Measurements from ENCODE around the gene EPHA2.
"Not testable (repeated sequence)": the region's sequence is repeated elsewhere in the genome, so short reads cannot be mapped to it uniquely, and the experiment has no call there.

EPHA2 gene

DNA sequence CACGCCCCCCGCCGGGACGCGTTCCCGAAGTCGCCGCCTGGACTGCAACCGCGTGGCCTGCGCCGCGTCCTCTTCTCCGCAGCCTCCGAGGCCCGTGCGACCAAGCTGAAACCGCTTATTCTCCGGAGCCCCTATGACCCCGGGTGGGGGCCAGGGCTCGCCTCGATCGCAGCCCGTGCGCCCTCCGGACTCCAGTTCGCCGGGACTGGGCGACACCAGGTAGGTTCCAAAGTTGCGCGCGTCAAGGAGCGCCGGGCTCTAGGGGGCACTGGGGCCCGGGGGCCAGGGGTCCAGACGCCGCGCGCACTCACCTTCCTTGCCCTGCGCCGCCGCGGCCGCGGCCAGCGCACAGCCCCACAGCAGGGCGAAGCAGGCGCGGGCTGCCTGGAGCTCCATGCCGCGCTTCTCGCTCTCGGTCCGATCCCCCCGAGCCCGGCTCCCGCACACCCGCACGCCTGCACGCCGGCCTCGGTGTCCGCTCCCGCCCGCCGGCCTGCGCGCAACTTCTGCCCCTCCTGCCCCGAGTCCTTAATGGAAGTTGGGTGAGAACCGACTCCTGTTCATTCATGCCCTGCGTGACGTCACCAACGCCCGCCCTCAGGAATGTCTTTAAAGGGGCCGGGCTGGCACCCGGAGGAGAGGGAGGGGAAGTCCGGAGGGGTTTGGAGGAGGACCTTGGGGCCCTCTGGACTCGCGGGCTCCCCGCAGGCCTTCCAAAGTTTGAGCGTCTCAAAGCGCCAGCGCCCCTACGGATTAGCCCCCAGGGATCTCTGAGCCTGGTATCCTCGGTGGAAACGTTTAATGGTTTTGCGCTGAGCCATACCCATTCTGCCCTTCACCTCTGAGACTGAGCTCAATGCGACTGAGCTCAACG is at the start of gene EPHA2:
Gene EPHA2, minus strand, starts transcription at position 533 of the 874 bp plus-strand sequence. Its CDS starts 137 bp downstream, at position 396.
- DNase-seq, result no peak

DNA sequence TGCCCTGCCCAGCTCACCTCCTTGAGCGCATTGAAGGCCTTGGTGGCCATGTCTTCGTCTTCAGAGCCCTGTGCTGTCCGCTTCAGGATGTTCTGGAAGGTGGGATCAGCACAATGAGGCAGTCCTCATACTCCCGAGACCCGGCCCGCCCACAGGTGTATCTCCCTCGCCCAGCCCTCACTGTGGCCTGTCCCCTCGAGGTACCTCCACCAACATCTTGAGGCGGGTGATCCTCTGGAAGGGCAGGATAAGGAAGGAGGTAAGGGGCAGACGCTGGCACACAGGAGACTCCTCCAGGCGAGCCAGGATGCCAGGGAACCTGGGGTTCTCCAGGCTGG is 49.4 kb upstream of the EPHA2 start:
- no peak for DNase-seq

DNA sequence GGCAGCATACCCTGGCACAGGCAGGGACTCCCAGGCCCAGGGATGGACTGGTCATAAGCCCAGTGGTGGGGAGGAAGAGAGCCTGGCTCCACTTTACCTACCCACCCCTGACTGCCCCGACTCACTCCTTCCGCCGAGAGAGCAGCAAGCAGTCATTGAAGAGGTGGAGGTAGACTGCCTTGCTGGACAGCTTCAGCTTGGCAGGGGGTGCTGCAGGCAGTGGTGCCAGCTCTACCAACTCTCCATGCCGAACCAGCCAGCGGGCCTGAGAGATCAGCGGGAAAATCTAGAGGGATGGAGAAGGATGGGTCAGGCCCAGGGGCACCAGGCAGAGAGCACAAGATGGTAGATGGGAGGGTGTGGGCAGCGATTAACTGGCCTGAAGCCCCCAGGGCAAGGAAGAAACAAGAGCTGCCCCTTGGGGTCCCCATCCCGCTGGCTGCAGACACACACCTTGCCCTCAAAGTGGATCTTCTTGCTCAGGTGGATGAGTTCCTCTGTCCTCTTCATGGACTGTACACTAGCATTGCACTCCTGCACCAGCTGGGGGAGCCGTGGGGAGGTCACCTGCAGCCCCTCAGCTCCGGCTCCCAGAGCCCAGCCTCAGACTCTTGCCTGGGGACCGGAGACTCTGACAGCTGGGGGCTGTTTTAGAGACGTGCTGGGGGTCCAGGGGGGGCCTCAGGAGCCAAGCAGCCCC is 48.9 kb upstream of the EPHA2 start:
- peak; percentile 34 for DNase-seq

DNA sequence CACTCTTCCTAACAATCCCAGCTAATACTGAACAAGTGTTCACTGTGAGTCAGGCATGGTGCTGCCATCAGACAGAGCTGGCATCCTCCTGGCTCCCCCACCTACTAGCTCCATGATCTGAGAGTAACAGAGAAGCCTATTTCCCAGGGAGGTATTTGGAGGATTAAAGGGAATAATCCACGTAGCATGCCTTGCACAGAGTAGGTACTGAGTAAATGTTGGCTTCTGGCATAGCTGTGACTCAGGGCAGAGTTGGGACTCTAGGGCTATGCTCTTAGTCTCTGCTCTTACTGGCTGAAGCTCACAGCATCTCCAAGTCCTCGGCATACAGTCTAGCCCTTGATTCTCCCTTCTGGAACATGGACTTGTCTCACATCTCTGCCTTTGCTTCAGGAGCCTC is 48.3 kb upstream of the EPHA2 start:
- DNase-seq, result no peak

DNA sequence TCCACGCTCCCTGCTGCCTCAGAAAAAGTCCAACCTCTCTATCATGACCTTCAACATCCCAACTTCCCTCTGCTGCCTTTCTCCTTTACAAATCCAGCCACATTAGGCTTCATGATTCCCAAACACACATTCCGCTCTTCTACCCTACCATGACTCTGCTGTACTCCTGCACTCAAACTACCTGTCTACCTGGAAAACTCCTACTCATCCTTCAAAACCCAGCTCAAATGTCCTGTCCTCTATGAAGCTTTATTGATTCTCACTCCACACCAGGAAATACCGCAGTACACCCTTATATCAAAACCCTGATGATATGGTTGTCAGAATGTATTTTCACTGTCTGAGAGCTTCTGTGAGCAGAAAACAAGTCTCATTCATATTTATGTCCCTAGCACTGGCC is 47.7 kb upstream of the EPHA2 start:
- no peak for DNase-seq

DNA sequence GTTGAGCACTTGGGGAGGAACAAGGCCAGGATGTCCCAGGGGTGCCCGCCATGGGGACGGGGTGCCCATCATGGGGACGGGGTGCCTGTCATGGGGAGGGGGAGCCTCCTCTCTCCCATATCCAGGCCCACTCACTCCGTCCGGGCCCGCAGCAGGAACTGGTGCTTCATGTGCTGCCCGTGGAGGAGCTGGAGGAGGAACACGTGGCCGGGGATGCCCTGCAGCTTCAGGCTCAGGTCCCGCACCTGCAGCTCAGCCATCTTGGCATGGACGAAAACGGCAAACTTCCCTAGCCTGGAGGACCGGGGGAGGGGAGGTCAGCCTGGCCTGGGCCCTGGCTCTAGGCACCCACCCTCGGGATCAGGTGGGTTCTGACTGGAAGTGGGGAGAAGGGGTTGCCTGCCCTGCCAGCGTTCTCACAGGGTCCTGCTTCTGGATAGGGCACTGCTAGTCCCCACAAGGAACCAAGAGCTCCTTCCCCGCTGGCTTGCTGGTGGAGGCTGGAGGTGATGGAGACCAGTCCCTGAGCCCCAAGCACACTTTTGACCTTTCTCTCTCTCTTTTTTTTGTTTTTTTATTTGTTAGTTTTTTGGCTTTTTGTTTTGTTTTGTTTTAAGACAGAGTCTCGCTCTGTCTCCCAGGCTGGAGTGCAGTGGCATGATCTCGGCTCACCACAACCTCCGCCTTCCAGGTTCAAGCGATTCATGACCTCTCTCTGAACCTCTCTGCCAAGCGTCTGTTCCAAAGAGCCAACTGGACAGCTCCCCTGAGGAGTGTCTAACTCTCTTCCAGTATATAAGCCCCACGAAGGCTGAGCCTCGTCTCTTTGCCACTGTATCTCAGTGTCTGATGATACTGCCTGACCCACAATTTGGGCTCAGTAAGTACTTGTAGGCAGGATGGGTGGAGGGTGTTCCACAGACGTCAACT is 46.7 kb upstream of the EPHA2 start:
- no peak for DNase-seq

DNA sequence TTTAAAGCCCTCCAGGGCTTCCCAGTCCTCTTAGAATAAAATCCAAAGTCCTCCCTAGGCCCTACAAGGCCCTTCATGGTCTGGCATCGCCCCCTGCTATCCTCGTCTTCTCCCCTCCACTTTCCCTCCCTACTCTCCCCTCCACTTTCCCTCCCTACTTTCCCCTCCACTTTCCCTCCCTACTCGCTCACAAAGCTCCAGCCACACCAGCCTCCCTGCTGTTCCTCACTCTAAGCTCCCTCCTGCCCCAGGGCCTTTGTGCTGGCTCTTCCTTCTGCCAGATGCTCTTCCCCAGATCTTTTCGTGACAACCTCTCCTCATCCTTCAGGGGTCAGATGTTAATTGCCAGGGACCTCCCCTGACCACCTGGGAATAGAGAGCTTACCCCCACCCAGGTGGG is 43.8 kb upstream of the EPHA2 start:
- no peak for DNase-seq

DNA sequence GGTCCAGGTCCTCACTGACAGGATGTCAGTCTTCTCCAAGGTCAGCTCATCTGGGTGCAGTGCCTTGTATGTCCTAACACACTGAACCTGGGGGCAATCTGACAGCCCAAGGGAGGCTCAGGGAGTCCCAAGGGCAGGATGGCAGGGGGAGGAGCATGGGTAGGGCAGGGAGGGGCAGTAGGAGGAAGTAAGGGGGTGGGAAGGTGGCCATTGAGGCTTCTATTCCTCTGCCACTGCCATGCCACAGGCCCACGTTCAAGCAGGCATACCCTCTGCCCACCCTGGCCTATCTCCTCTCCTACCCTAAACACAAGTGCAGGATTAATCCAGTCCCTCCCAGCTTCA is 43.3 kb upstream of the EPHA2 start:
- DNase-seq, result no peak

DNA sequence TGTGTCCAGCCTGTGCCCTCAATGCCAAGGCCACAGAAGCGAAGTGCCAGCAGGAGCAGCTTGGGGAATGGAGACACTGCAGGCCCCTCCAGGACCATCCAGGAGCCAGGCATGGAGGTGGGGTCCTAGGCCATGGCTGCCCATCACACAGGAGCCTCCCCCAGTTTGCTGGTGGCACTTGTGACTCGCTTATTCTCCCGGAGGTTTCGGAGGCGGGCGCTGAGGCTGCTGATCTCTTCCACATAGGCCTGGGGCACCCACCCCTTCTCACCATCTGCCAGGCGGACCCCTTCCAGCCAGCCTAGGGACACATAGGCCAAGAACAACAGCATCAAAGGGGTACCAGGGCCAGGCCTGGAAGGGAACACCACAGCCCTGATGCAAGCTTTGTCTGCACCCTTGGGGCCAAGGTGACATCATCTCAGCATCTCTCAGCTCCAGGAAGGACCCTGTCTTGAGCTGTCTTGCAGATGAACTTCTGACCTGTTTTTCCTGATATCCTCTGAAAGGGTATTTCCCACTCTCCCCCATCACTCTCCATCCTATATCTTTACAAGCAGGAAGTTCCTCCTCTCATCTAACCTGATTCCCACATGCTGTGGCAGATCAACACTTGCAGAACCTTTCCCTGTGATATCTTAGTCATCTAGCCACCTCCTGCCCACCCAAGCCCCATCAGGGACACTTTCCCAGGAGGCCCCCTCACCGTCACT is 42.7 kb upstream of the EPHA2 start:
- no peak for DNase-seq

DNA sequence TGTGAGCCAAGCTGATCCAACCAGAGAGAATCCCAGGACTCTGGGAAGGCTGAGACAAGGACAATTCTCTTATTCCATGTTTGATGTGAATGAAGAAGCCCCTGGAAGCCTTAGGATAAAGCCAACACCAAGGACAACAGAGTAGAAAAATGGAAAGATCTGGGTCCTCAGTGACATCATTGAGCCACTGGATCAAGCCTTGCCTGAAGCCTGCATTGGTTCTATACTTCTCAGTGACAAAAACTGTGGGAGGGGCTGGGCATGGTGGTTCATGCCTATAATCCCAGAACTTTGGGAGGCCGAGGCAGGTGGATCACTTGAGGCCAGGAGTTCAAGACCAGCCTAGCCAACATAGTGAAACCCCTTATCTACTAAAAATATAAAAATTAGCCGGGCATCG is 41.0 kb upstream of the EPHA2 start:
- DNase-seq, result no peak

DNA sequence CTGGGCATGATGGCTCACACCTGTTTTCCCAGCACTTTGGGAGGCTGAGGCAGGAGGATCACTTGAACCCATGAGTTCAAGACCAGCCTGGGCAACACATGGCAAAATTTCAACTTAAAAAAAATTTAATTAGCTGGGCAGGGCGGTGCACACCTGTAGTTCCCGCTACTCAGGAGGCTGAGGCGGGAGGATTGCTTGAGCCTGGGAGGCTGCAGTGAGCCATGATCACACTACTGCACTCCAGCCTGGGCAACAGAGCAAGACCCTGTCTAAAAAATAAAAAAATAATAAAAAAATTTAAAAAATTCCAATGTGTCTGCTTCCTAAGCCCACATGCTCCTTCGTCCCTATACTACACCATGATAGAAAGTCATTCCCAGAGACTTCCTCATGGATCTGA is 40.3 kb upstream of the EPHA2 start:
- not testable (repeated sequence) for DNase-seq

DNA sequence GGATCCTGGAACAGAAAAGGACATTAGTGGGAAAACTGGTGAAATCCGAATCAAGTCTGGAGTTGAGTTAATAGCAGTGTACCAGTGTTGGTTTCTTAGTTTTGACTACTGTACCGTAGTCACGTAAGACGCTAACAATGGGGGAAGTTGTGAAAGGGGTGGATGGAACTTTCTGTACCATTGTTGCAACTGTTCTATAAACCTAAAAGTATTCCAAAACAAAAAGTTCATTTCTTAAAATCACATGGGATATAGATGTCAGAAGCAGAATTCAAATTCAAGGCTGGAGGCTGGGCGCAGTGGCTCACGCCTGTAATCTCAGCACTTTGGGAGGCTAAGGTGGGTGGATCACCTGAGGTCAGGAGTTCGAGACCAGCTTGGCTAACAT is 39.6 kb upstream of the EPHA2 start:
- no peak for DNase-seq

DNA sequence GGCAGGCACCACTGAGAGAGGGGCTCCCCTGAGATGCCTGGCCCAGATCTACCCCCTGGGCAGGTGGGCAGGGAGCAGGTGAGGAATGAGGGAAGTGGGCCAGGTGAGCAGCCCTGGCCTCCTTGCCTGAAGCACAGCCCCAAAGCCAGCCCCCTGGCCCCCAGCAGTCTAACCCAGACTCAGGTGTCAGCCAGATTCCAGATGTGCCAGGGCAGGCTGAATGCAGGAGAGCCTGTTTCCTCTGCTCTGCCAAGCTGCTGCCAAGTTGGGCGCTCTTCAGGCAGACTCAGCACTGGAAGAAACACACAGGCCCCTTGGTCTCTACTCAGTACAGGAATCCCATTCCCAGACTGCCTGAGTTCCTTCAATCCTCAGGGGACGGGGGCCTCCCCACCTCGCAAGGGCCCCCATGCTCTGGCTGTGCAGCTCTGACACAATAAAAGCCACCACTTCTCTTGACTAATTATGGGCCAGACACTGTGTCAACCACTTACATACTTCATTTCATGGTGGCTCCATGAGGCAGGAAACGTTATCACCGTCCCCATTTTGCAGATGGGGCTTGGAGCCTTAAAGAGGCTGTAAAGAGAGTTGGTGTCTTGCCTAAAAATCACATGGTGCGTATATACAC is 36.2 kb upstream of the EPHA2 start:
- DNase-seq, result no peak

DNA sequence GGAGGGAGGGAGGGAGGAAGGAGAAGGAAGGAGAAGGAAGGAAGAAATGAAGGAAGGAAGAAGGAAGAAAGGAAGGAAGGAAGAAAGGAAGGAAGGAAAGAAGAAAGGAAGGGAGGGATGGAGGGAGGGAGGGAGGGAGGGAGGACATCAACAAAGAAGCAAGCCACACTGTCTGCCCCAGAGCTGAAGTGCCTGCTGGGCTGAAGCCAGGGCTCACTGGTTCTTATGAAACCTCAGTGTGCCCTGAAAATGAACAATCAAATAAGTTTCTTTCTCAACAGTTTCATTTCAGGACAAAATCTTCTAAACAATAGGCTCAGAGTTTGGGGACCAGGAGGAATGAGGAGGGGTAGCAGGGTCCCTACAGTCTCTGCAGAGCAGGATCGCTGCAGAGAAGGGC is 35.4 kb upstream of the EPHA2 start:
- DNase-seq, result no peak

DNA sequence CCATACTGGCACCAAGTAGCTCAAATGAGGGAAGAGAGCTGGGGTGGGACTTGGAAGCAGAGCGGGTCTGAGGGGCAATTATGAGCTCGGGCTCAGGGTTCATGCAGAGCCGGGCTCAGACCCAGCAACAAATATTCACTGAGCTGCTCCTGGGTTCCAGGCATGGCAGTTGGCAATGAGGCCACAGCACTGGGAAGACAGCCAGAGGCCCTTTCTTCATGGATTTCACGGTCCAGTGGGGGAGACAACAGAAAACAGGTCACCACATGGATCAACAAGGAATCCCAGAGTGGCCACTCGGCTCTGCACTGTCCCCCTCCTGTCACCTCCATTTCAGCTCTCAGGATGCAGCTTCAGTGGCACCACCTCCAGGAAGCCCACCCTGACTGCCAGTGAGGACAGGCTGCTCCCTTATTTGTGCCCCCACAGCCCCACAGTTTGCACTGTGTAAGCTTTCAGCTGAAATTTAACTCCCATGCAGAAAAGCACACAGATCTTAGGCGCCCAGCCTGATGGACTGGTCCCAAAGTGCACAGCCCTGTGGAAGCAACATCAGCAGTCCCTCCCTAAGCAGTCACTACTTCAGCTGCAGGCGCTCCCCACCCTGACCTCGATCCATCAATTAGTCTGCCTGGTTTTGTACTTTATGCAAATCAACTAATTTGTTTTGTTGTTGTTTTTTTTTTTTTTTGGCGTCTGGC is 34.2 kb upstream of the EPHA2 start:
- DNase-seq, result no peak

DNA sequence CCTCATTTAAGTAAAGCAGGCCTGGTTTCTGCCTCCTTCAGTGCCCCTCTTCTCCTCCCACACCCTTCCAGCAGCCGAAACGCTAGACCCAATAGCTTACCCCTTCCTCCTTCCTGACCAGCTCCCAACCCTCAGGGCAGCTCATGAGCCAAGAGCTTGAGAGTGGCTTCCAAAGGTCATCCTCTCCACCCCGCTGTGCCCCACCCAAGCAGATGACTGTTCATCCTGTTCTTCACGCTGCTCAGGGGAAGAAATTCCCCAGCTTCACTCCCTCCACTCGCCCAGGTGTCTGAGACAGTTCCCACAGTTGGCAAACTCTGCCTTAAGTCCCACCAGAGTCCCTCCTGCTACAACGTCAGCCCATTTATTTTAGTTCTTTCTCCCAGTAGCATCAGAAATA is 33.1 kb upstream of the EPHA2 start:
- no peak for DNase-seq

DNA sequence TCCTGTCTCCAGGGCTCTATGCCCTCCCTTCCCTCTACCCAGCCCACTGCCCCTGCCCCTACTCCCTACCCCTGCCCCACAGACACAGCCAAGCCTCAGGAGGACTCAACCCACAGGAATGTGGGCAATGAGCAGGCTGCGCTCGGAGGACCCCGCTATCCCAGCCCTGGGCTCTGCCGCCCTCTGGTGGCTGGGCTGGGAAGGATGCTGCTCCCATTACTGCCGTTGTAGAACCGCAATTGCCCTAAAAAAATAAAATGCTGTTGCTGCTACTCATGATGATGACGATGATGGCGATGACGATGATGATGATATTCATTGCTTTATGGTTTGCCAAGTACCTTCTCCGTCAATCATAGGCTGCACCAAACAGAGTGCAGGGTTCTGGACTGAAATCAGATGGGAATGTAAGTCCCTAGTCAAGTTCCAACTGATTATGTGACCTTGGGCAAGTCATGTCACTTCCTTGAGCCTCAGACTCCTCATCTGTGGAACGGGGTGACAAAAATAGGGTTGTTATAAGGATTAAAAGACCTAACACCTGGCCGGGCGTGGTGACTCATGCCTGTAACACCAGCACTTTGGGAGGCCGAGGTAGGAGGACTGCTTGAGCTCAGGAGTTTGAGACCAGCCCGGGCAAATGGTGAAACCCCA is 32.0 kb upstream of the EPHA2 start:
- DNase-seq, result peak; percentile 84

DNA sequence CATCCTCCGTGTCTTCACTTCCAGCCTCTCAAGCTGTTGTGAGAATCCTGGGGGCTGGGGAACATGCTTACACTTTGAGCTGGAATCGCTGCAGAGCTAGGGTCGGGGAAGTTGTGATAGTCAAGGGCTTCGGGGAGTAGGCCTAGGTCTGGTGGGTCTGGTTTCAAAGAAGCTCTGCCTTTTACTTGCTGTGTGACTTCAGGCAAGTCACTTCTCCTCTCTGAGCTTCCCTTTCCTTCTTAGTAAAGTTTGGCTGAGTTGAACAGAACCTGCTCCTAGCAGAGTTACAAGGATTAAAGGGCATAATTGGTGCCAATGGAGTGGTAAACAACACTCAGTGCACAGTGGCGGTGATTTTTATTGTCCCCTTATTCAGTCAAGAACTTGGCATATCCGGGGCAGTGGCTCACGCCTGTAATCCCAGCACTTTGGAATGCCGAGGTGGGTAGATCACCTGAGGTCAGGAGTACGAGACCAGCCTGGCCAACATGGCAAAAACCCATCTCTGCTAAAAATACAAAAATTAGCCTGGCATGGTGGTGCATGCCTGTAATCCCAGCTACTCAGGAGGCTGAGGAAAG is 30.9 kb upstream of the EPHA2 start:
- no peak for DNase-seq

DNA sequence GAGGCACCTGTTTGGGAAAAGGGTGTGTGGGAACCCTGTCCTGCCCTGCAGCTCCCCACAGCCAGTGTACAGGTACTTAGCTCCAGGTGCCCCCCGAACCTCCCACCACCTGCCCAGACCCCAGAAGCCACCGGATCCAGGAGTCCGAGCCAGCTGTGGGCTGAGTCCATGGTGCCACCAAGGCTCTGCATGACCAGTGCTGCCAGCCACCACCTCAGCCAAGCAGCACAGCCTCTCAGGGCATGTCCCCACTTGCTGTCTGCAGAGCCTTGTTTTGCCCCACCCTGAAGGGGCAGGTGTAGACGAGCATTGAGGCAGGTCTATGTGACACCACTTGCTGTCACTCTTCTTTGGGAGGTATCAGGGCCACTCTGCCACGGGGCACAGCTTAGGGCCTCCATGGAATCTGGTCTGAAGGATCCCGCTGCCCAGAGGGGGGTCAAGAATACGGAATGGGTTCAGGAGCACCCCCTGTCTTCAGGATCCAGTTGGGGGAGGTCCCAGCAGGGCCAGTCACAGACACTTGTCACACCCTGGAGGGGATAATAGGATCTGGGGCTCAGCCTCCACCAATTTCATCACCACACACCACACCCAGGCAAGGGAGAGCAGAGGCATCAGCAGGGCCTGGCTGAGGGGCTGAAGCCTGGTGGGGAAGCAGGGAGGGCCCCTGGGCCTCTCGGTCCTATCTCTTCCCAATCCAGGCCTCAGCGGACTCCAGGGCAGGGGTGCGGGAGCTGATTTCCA is 28.9 kb upstream of the EPHA2 start:
- DNase-seq, result no peak
